ENCODE results near the gene PLEKHG3.

DNA sequence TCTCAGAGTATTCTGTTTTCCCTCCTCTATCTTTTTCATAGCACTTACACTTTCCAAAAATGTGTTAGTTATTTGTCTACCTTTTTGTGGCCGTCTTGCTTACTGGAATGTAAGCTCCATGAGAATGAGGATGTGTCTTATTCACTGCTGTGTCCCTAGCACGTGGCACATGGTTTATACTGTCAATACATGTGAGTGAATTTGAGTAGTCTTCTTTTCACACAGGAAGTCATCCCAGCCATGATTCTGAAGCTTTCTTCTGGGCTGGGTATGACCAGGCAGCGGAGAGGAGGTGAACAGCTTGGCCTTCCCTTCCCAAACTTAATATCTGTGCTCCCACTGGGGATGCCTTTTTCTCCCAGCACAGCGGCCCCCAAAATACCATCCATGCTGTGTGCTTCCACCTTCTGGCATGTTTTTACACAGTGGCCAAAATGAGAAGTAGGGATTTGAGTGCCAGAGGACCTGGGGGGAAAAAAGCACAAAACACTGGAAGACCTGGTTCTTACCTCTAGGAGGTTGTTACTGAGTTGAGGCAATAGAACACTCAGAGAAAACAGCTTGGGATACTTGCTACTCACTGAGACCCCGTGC is 10.3 kb downstream of the PLEKHG3 start:
- TF ChIP-seq, protein P1, sequence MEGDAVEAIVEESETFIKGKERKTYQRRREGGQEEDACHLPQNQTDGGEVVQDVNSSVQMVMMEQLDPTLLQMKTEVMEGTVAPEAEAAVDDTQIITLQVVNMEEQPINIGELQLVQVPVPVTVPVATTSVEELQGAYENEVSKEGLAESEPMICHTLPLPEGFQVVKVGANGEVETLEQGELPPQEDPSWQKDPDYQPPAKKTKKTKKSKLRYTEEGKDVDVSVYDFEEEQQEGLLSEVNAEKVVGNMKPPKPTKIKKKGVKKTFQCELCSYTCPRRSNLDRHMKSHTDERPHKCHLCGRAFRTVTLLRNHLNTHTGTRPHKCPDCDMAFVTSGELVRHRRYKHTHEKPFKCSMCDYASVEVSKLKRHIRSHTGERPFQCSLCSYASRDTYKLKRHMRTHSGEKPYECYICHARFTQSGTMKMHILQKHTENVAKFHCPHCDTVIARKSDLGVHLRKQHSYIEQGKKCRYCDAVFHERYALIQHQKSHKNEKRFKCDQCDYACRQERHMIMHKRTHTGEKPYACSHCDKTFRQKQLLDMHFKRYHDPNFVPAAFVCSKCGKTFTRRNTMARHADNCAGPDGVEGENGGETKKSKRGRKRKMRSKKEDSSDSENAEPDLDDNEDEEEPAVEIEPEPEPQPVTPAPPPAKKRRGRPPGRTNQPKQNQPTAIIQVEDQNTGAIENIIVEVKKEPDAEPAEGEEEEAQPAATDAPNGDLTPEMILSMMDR (conservative IDR thresholded peaks at IDR 0.05 in 1 of 2, IDR thresholded peaks at IDR 0.05 in 1 of 2; ENCODE audit: low read depth in 1 of 2, low read length in 2 of 2) = no peak
- TF ChIP-seq EZH2 (IDR thresholded peaks at IDR 0.05; ENCODE audit: low read length, missing control alignments) = no peak

All from fibroblast of lung (primary cell).